Activated B cell treated with CpG ODN at 0.5 μM for 24 hours (primary cell): ENCODE measurements around the gene RPL27A. TPM values are rescaled to one million over a fixed set of nuclear protein-coding genes. Genes with fewer than 3 reads are reported as not detected.

Experiments used
- ATAC-seq: fragments of 200-7000 bp; cut with Tn5 transposase; one replicate; pipeline ENCODE4 v1.10.0; 2021; ENCODE audit warnings: low read depth, mild to moderate bottlenecking, moderate library complexity
- CTCF ChIA-PET: fragments of 350-600 bp; sonication (Branson Sonifier 250); formaldehyde crosslinking; loops from one replicate; lab custom pipeline; 2021; ENCODE audit warnings: antibody characterized with exemption; lab: Charles Lee
- POLR2A ChIA-PET: fragments of 350-600 bp; sonication (Branson Sonifier 250); formaldehyde crosslinking; loops from one replicate; lab custom pipeline; 2021; ENCODE audit warnings: antibody characterized with exemption; lab: Charles Lee
- DNase-seq: peaks from one replicate; pipeline ENCODE4 v3.0.0; 2022
- H3K27ac Mint-ChIP-seq: one replicate; pipeline ENCODE4 v1.8.0; 2020; ENCODE audit warnings: mixed read lengths
- H3K27me3 Mint-ChIP-seq: one replicate; pipeline ENCODE4 v1.8.0; 2021; ENCODE audit warnings: mixed read lengths
- H3K36me3 Mint-ChIP-seq: one replicate; pipeline ENCODE4 v1.8.0; 2021; ENCODE audit warnings: low read depth, mixed read lengths
- H3K4me1 Mint-ChIP-seq: one replicate; pipeline ENCODE4 v1.8.0; 2021; ENCODE audit warnings: mixed read lengths
- H3K4me3 Mint-ChIP-seq: one replicate; pipeline ENCODE4 v1.8.0; 2020; ENCODE audit warnings: mild to moderate bottlenecking, mixed read lengths
- H3K9me3 Mint-ChIP-seq: one replicate; pipeline ENCODE4 v1.8.0; 2020; ENCODE audit warnings: mixed read lengths
- intact Hi-C: fragments of 100-400 bp; cut with micrococcal nuclease; formaldehyde crosslinking; loops from one replicate; pipeline ENCODE4 v1.15.1; 2024
- total RNA-seq: library from RNA; stranded (reverse); gene quantifications from 2 replicates; pipeline ENCODE4 v1.2.3, GENCODE V29; 2022
- TF ChIP-seq, protein P1 (sequence below): fragments of 200-600 bp; IDR thresholded peaks from one replicate; pipeline ENCODE4 v1.8.0; 2022; ENCODE audit warnings: antibody characterized with exemption, mild to moderate bottlenecking

RPL27A gene
- total RNA-seq, 1 donor from 2014 or later, result 1,592 TPM

DNA sequence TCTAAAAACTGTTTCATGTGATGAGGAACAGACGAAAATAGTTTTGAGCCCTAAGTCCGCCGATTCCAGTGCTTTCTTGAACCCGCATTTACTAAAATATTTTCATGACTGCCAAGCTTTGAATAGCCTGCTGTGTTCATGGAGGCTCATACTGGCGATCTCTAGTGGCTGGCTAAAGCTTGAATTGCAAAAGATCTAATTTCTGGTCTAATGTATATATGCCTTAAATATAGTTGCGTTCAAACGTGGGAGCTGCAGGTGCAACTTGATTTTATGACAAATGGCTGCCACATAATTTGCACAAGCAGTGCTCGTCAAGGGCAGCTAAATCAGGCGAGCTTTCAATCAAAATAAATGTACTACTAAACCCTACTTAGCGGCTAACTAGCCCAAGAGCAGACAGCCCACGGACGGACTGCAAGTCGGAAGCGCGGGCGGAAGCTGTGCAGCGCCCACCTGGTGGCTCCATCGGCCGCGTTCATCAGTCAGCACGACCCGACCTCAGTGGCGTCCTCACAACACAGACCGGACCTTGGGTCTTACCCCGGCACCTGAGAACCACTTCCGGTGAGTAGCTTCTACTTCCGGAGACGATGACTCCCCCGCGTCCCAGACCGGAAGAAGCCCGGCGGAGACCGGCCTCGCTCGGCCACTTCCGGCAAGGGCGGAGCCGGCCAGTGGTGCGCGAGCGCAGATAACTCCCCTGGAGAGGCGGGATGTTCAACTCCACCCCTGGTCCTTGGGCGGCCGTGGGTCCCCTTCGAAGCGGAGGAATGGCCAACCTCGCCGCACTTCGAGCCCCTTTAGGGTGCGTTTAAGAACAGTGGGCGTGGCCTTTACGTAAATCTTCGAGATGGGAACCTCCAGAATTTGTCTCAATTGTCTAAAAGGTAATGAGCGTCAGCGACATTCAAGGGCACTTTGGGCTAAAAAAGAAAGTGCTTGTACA lies 6.1 kb downstream of the RPL27A start:
- peaks cover 49% of the 10 kb centered on the region for H3K4me1 Mint-ChIP-seq
- peak; percentile 90 for ATAC-seq
- TF ChIP-seq, protein P1, sequence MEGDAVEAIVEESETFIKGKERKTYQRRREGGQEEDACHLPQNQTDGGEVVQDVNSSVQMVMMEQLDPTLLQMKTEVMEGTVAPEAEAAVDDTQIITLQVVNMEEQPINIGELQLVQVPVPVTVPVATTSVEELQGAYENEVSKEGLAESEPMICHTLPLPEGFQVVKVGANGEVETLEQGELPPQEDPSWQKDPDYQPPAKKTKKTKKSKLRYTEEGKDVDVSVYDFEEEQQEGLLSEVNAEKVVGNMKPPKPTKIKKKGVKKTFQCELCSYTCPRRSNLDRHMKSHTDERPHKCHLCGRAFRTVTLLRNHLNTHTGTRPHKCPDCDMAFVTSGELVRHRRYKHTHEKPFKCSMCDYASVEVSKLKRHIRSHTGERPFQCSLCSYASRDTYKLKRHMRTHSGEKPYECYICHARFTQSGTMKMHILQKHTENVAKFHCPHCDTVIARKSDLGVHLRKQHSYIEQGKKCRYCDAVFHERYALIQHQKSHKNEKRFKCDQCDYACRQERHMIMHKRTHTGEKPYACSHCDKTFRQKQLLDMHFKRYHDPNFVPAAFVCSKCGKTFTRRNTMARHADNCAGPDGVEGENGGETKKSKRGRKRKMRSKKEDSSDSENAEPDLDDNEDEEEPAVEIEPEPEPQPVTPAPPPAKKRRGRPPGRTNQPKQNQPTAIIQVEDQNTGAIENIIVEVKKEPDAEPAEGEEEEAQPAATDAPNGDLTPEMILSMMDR, result no peak

DNA sequence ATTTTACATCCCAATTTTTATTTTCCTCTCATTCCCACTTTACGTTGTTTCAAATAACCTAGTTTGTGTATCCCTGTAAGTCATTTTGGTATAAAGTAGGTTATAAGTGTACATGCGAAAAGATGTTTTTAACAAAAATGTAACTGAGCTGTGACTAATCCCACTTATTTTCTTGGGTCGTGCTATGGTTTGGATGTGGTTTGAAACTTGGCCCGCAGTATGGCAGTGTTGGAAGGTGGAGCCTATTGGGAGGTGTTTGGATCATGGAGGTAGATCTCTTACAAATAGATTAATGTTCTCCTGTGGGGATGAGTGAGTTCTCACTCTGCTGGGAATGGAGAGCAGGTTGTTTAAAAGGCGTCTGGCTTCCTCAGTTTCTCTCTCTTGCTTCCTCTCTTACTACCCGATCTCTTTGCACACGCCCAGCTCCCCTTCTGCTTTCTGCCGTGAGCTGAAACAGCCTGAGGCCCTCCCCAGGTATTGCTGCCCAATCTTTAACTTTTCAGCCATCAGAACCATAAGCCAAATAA lies 7.2 kb downstream of the RPL27A start:
- H3K27me3 Mint-ChIP-seq, result no peaks in the 10 kb centered on the region
- H3K4me1 Mint-ChIP-seq, result peaks cover 38% of the 10 kb centered on the region
- H3K27ac Mint-ChIP-seq, result peak overlapping the region; percentile 95
- TF ChIP-seq, protein P1, result no peak
- intact Hi-C loops, result loop anchor here (1.0 to 10.0 kb wide), 7 partner anchors 43 to 1765 kb away; partner anchors contain the start of genes AMPD3, SBF2 and STK33
- ChIA-PET CTCF (interaction anchor here (0.7 kb wide), 1 partner anchor 1890 kb away, joined by 4 read pairs; no protein-coding TSS in a partner anchor), POLR2A (interaction anchor here (1.9 to 2.5 kb wide), 3 partner anchors 124 to 703 kb away, joined by 7 to 11 read pairs (median 7); partner anchors contain the start of gene EIF3F)
- DNase-seq, result no peak
- H3K9me3 Mint-ChIP-seq, result no peaks in the 10 kb centered on the region
- peaks cover 38% of the 10 kb centered on the region for H3K36me3 Mint-ChIP-seq
- no peak for ATAC-seq
- H3K4me3 Mint-ChIP-seq, result peak overlapping the region; percentile 97

More for the DNA sequence above, 6.1 kb downstream of the RPL27A start:
- CTCF ChIA-PET, result interaction anchor here (1.2 to 2.0 kb wide), 3 partner anchors 125 to 449 kb away, joined by 4 to 6 read pairs (median 5); no protein-coding TSS in a partner anchor
- Mint-ChIP-seq H3K27me3 (no peaks in the 10 kb centered on the region), H3K36me3 (peaks cover 49% of the 10 kb centered on the region), H3K9me3 (no peaks in the 10 kb centered on the region), H3K27ac (peak overlapping the region; percentile 95), H3K4me3 (peak overlapping the region; percentile 97)
- peak; percentile 84 for DNase-seq
- intact Hi-C loops, result loop anchor here (1.0 to 10.0 kb wide), 8 partner anchors 44 to 1766 kb away; partner anchors contain the start of genes AMPD3, SBF2 and STK33
- POLR2A ChIA-PET, result interaction anchor here (0.6 to 2.5 kb wide), 25 partner anchors 10 to 1629 kb away, joined by 3 to 24 read pairs (median 3); partner anchors contain the start of genes AKIP1, EIF3F, TMEM9B and WEE1

DNA sequence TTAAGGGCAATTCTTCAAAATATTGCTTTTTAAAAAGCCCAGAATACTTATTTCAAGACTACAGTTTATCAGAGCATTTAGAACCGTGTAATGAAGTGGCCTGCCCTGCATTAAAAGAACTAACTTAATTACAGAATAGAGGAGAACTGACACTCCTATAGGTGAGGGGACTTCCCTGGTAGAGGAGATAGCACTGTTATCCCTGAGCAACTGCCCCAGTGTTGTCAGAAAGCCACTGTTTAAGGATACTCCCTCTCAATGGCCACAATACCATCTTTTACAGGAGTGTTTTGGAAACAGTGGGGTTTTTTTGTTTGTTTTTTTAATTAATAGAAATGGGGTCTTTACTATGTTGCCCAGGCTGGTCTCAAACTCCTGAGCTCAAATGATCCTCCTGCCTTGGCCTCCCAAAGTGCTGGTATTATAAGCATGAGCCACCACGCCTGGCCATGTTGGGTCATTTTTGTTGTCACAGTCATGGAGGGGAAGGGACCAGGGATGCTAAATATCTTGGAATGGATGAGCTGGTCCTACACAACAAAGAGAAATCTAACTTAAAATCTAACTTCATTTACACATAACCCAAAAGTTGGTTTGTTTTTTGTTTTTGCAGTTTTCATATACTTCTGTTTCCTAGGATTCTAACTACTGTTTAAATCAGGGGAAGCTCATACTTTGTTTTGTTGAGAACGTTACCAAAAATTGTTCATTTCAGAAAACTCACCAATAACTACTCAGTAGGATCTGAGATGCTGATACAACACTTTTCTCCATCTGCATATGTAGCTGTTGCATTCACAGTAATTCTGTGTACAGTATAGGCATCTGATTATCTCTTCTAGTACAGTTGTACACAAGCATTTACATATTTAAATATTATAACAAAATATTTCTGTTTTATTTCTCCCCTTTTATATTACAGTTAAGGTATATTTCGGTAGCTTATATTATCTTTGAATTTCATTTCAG lies 8.1 kb downstream of the RPL27A start:
- Mint-ChIP-seq H3K4me1 (peaks cover 32% of the 10 kb centered on the region), H3K27me3 (no peaks in the 10 kb centered on the region), H3K4me3 (peak overlapping the region; percentile 97), H3K9me3 (no peaks in the 10 kb centered on the region), H3K36me3 (peaks cover 29% of the 10 kb centered on the region), H3K27ac (no peak overlapping the region)
- POLR2A ChIA-PET, result interaction anchor here (1.6 kb wide), 1 partner anchor 8 kb away, joined by 4 read pairs; the partner anchor contains the start of genes RPL27A and TRIM66
- DNase-seq (no peak), ATAC-seq (no peak)
- CTCF ChIA-PET, result no interaction called here
- intact Hi-C loops, result no loop called here
- TF ChIP-seq, protein P1, result no peak

DNA sequence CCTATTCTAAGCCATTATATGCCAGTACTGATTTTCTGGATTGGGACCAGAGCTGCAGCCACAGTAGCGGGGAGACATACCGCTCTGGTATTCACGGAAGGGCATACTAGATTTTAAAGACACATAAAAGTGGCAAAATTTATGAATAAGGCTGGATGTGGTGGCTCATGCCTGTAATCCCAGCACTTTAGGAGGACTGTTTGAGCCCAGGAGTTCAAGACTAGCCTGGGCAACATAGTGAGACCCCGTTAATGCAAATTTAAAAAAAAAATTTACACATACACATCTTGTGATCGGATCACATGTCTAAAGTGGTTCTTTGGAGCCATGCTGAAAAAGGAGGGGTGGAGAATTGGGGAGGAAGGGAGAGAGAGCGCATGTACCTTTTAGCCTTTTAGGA lies 9.0 kb downstream of the RPL27A start:
- POLR2A ChIA-PET, result interaction anchor here (1.6 kb wide), 1 partner anchor 9 kb away, joined by 4 read pairs; the partner anchor contains the start of genes RPL27A and TRIM66
- ATAC-seq (no peak), DNase-seq (no peak)
- TF ChIP-seq, protein P1, result no peak
- no peaks in the 10 kb centered on the region for H3K9me3 Mint-ChIP-seq
- H3K36me3 Mint-ChIP-seq, result peaks cover 21% of the 10 kb centered on the region
- intact Hi-C loops, result no loop called here
- CTCF ChIA-PET, result no interaction called here
- no peaks in the 10 kb centered on the region for H3K27me3 Mint-ChIP-seq
- no peak overlapping the region for H3K4me3 Mint-ChIP-seq
- H3K27ac Mint-ChIP-seq, result no peak overlapping the region
- H3K4me1 Mint-ChIP-seq, result peaks cover 32% of the 10 kb centered on the region
